Osteoblast (primary cell): ENCODE measurements around the gene DCC. TPM values are rescaled to one million over a fixed set of nuclear protein-coding genes. Genes with fewer than 3 reads are reported as not detected.

Source experiments
- DNase-seq: peaks from one replicate; pipeline ENCODE4 v3.0.0; 2011; ENCODE audit warnings: low spot score, mixed read lengths; ENCODE audit not compliant: insufficient read length; ENCODE audit errors: missing footprints
- H2AFZ ChIP-seq: 2 replicates; pipeline ENCODE4 v1.6.0; 2011; ENCODE audit warnings: mild to moderate bottlenecking, low read length
- H3K27ac ChIP-seq: 2 replicates; pipeline ENCODE4 v1.5.1; 2011; ENCODE audit warnings: mild to moderate bottlenecking, low read depth, low read length, moderate library complexity
- H3K27me3 ChIP-seq: 2 replicates; pipeline ENCODE4 v1.6.0; 2012; ENCODE audit warnings: mild to moderate bottlenecking, control low read depth, inconsistent platforms, low read length, moderate library complexity; ENCODE audit not compliant: insufficient read depth
- H3K36me3 ChIP-seq: 2 replicates; pipeline ENCODE4 v1.5.1; 2011; ENCODE audit warnings: mild to moderate bottlenecking, low read length, control low read depth, moderate library complexity; ENCODE audit not compliant: insufficient read depth
- H3K4me1 ChIP-seq: 2 replicates; pipeline ENCODE4 v1.5.1; 2011; ENCODE audit warnings: mild to moderate bottlenecking, low read length, control low read depth, moderate library complexity; ENCODE audit not compliant: insufficient read depth
- H3K4me2 ChIP-seq: 2 replicates; pipeline ENCODE4 v1.6.0; 2011; ENCODE audit warnings: mild to moderate bottlenecking, low read length; ENCODE audit not compliant: insufficient read depth
- H3K4me3 ChIP-seq: fragments of 200-600 bp; sonication (generic); 3 replicates; pipeline ENCODE4 v1.5.1; 2012; ENCODE audit warnings: mild to moderate bottlenecking, low read length, inconsistent platforms; ENCODE audit not compliant: insufficient read depth
- H3K79me2 ChIP-seq: 2 replicates; pipeline ENCODE4 v1.6.0; 2012; ENCODE audit warnings: mild to moderate bottlenecking, low read length, control low read depth, inconsistent platforms; ENCODE audit not compliant: insufficient read depth
- H3K9me3 ChIP-seq: 2 replicates; pipeline ENCODE4 v1.5.1; 2011; ENCODE audit warnings: low read depth, low read length, control low read depth
- H4K20me1 ChIP-seq: 2 replicates; pipeline ENCODE4 v1.6.0; 2012; ENCODE audit warnings: mild to moderate bottlenecking, low read length, control low read depth; ENCODE audit not compliant: insufficient read depth
- CTCF ChIP-seq: IDR thresholded peaks from 2 replicates; pipeline ENCODE4 v1.5.1; 2011; ENCODE audit warnings: mild to moderate bottlenecking, low read depth, low read length, moderate library complexity; ENCODE audit errors: extremely low read depth
- total RNA-seq: library from RNA; depleted of rRNA; stranded (reverse); fragments of >200 nt; gene quantifications from 2 replicates; pipeline ENCODE4 v1.2.3, GENCODE V29; 2012

The DCC gene
- total RNA-seq, 1 donor = not detected

- H3K36me3 ChIP-seq = no peaks in the 10 kb centered on the region
- H3K4me3 ChIP-seq = no peak overlapping the region
- no peak overlapping the region for H3K27ac ChIP-seq
- H3K4me2 ChIP-seq = no peak overlapping the region
- no peak for TF ChIP-seq CTCF
- H3K4me1 ChIP-seq = no peaks in the 10 kb centered on the region
- H2AFZ ChIP-seq = no peak overlapping the region
- no peaks in the 10 kb centered on the region for H3K9me3 ChIP-seq
- DNase-seq = no peak
- H3K27me3 ChIP-seq = no peaks in the 10 kb centered on the region
- no peaks in the 10 kb centered on the region for H3K79me2 ChIP-seq
- H4K20me1 ChIP-seq = no peaks in the 10 kb centered on the region
Measured at GRCh38 chr18:52367953-52368742, 28.2 kb downstream of the DCC start.

- no peak overlapping the region for H3K4me3 ChIP-seq
- no peaks in the 10 kb centered on the region for H3K27me3 ChIP-seq
- no peak for TF ChIP-seq CTCF
- H3K27ac ChIP-seq = no peak overlapping the region
- H2AFZ ChIP-seq = no peak overlapping the region
- DNase-seq = no peak
- H3K4me2 ChIP-seq = no peak overlapping the region
- no peaks in the 10 kb centered on the region for H3K9me3 ChIP-seq
- H3K36me3 ChIP-seq = no peaks in the 10 kb centered on the region
- no peaks in the 10 kb centered on the region for H3K79me2 ChIP-seq
- H3K4me1 ChIP-seq = no peaks in the 10 kb centered on the region
- H4K20me1 ChIP-seq = no peaks in the 10 kb centered on the region
Measured at GRCh38 chr18:52370841-52371240, 30.8 kb downstream of the DCC start.

GRCh38 chr18:52376104-52376503 lies 36.1 kb downstream of the DCC start:
- no peak overlapping the region for H3K4me2 ChIP-seq
- H4K20me1 ChIP-seq = no peaks in the 10 kb centered on the region
- H3K27ac ChIP-seq = no peak overlapping the region
- no peaks in the 10 kb centered on the region for H3K9me3 ChIP-seq
- H2AFZ ChIP-seq = no peak overlapping the region
- H3K4me3 ChIP-seq = no peak overlapping the region
- H3K36me3 ChIP-seq = no peaks in the 10 kb centered on the region
- no peaks in the 10 kb centered on the region for H3K79me2 ChIP-seq
- no peak for TF ChIP-seq CTCF
- H3K27me3 ChIP-seq = no peaks in the 10 kb centered on the region
- no peak for DNase-seq
- H3K4me1 ChIP-seq = no peaks in the 10 kb centered on the region

- Histone ChIP-seq H3K79me2 (no peaks in the 10 kb centered on the region), H3K4me2 (no peak overlapping the region), H3K4me1 (no peaks in the 10 kb centered on the region), H3K27ac (no peak overlapping the region), H3K27me3 (no peaks in the 10 kb centered on the region), H2AFZ (no peak overlapping the region), H3K36me3 (no peaks in the 10 kb centered on the region), H3K4me3 (no peak overlapping the region), H3K9me3 (no peaks in the 10 kb centered on the region), H4K20me1 (no peaks in the 10 kb centered on the region)
- TF ChIP-seq CTCF = no peak
- DNase-seq = no peak
Measured at GRCh38 chr18:52377094-52377493, 37.1 kb downstream of the DCC start.
